ENCODE results near the gene FAM47E. TPM values are rescaled to one million over a fixed set of nuclear protein-coding genes. Genes with fewer than 3 reads are reported as not detected.

The FAM47E gene
- total and polyA plus RNA-seq, 2 donors: 1.7 to 4.0 TPM

GRCh38 chr4:76326515-76326914 is 75.0 kb downstream of the FAM47E start:
- Histone ChIP-seq H3K36me3 (ENCODE audit: insufficient read depth) (no peaks in the 10 kb centered on the region), H3K4me3 (ENCODE audit: low read depth, low read length) (no peak overlapping the region), H3K4me1 (ENCODE audit: insufficient read depth) (no peaks in the 10 kb centered on the region), H3K27ac (ENCODE audit: low read depth) (no peak overlapping the region)
- no peak for DNase-seq (ENCODE audit: extremely low spot score)

Other genes with a start within 250 kb of the FAM47E start
- 0.48 TPM for gene CXCL9, start 244.2 kb upstream of the FAM47E start, total RNA-seq
- 1.3 TPM for gene CXCL9, start 244.2 kb upstream of the FAM47E start, polyA plus RNA-seq
- gene CXCL10, start 228.2 kb upstream of the FAM47E start, total RNA-seq: 7.6 TPM
- gene CXCL10, start 228.2 kb upstream of the FAM47E start, polyA plus RNA-seq: 0.48 TPM
- 0.85 TPM for gene CXCL11, start 215.7 kb upstream of the FAM47E start, total RNA-seq
- gene CXCL11, start 215.7 kb upstream of the FAM47E start, polyA plus RNA-seq: 0.06 TPM
- 1.1 TPM for gene ART3, start 177.0 kb upstream of the FAM47E start, total RNA-seq
- 1.0 TPM for gene ART3, start 177.0 kb upstream of the FAM47E start, polyA plus RNA-seq
- gene NUP54, start 103.3 kb upstream of the FAM47E start, total RNA-seq: 94.5 TPM
- 25.1 TPM for gene NUP54, start 103.3 kb upstream of the FAM47E start, polyA plus RNA-seq
- 271 TPM for gene SCARB2, start 37.9 kb upstream of the FAM47E start, total RNA-seq
- 123 TPM for gene SCARB2, start 37.9 kb upstream of the FAM47E start, polyA plus RNA-seq
- gene STBD1, start 55.0 kb downstream of the FAM47E start, total RNA-seq: 9.1 TPM
- gene STBD1, start 55.0 kb downstream of the FAM47E start, polyA plus RNA-seq: 22.5 TPM
- gene CCDC158, start 169.4 kb downstream of the FAM47E start, total RNA-seq: 2.3 TPM
- 0.23 TPM for gene CCDC158, start 169.4 kb downstream of the FAM47E start, polyA plus RNA-seq
- gene SHROOM3, start 183.5 kb downstream of the FAM47E start, total RNA-seq: 11.7 TPM
- gene SHROOM3, start 183.5 kb downstream of the FAM47E start, polyA plus RNA-seq: 16.6 TPM

Measured in urinary bladder (tissue), 4 donors.